ENCODE measurements around the gene MRGPRE. TPM values are rescaled to one million over a fixed set of nuclear protein-coding genes. Genes with fewer than 3 reads are reported as not detected.

The MRGPRE gene
- total RNA-seq, 1 donor from 2014 or later, result not detected

- H3K27me3 ChIP-seq, result peaks cover 5% of the 10 kb centered on the region
- no peaks in the 10 kb centered on the region for H3K36me3 ChIP-seq
- no peaks in the 10 kb centered on the region for H3K4me1 ChIP-seq
- DNase-seq (ENCODE audit: low spot score in 2 of 2), result no peak
- no peak overlapping the region for H3K27ac ChIP-seq
- H3K4me3 ChIP-seq, result no peak overlapping the region
- intact Hi-C loops (cut with DNase I), result loop anchor here (5.0 kb wide), 2 partner anchors 43 to 178 kb away; no protein-coding TSS in a partner anchor
- TF ChIP-seq, protein P1, sequence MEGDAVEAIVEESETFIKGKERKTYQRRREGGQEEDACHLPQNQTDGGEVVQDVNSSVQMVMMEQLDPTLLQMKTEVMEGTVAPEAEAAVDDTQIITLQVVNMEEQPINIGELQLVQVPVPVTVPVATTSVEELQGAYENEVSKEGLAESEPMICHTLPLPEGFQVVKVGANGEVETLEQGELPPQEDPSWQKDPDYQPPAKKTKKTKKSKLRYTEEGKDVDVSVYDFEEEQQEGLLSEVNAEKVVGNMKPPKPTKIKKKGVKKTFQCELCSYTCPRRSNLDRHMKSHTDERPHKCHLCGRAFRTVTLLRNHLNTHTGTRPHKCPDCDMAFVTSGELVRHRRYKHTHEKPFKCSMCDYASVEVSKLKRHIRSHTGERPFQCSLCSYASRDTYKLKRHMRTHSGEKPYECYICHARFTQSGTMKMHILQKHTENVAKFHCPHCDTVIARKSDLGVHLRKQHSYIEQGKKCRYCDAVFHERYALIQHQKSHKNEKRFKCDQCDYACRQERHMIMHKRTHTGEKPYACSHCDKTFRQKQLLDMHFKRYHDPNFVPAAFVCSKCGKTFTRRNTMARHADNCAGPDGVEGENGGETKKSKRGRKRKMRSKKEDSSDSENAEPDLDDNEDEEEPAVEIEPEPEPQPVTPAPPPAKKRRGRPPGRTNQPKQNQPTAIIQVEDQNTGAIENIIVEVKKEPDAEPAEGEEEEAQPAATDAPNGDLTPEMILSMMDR (IDR thresholded peaks at IDR 0.05), result no peak
- H3K9me3 ChIP-seq, result no peaks in the 10 kb centered on the region
Observed at GRCh38 chr11:3215346-3216026, 16.7 kb downstream of the MRGPRE start.

GRCh38 chr11:3214420-3214699 is 17.9 kb downstream of the MRGPRE start:
- H3K4me3 ChIP-seq, result no peak overlapping the region
- no peaks in the 10 kb centered on the region for H3K36me3 ChIP-seq
- DNase-seq (ENCODE audit: low spot score in 2 of 2), result no peak
- no peaks in the 10 kb centered on the region for H3K9me3 ChIP-seq
- intact Hi-C loops (cut with DNase I), result no loop called here
- H3K27me3 ChIP-seq, result peaks cover 5% of the 10 kb centered on the region
- no peak overlapping the region for H3K27ac ChIP-seq
- TF ChIP-seq, protein P1 (IDR thresholded peaks at IDR 0.05), result no peak
- H3K4me1 ChIP-seq, result no peaks in the 10 kb centered on the region

DNA sequence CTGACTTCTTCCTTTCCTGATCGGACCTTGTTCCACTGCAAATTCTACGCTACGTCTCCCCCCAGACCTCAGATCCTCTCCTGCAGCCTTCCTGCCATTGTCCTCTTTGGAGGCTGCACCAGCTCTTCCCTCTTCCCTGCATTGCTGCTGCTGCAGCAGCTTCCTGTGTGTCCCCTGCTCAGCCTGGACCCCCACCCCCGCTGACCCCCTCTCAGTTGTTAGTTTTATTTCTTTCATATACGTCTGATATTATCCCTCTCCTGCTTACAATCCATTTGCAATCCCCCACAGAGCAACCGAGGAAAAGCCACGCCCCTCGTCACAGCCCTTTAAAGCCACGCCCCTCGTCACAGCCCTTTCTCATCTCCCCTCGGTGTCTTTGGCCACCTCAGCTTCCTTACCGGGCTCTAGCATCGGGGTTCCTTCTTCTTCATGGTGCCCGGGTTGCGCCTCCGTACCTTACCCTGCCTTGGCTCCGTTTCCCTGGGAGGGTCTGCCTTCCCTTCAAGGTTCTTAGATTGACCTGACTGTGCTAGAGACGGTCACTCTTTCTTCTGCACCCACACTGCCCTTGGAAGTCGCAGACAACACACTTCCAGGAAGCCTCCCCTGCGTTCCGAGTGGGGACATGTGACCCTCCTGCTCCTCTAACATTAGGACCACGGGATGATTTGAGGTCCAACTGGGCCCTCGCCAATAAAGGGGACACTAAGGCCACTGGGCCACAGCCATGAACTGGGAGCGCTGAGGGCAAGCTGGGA is 18.4 kb downstream of the MRGPRE start:
- intact Hi-C loops (cut with DNase I), result no loop called here
- no peak overlapping the region for H3K4me3 ChIP-seq
- H3K27me3 ChIP-seq, result peaks cover 5% of the 10 kb centered on the region
- H3K27ac ChIP-seq, result no peak overlapping the region
- H3K36me3 ChIP-seq, result no peaks in the 10 kb centered on the region
- H3K4me1 ChIP-seq, result no peaks in the 10 kb centered on the region
- no peaks in the 10 kb centered on the region for H3K9me3 ChIP-seq
- TF ChIP-seq, protein P1 (IDR thresholded peaks at IDR 0.05), result no peak
- no peak for DNase-seq (ENCODE audit: low spot score in 2 of 2)

DNA sequence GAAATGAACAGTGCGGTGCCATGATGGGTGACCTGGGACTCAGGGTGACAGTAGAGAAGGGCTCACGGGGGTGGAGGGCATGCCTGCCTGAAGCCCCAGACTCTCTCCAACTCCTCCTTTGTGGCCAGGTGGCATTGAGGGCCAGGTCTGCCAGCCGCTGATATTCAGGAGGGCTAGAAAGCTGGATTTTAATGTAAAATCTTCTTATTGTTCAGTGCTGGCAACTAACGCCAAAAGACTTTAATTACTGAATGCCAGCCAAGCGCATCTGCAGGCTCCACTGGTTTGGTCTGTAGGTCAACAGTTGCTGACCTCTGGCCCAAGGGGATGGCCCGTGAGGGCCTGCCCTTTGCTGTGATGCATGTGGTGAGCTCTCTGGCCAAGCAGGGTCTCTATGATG is 23.9 kb downstream of the MRGPRE start:
- Histone ChIP-seq H3K4me3 (no peak overlapping the region), H3K4me1 (peaks cover 3 to 10% of the 10 kb centered on the region in 2 donors), H3K27me3 (no peaks in the 10 kb centered on the region), H3K36me3 (no peaks in the 10 kb centered on the region), H3K9me3 (no peaks in the 10 kb centered on the region), H3K27ac (no peak overlapping the region)
- DNase-seq (ENCODE audit: low spot score in 2 of 2), result no peak
- TF ChIP-seq, protein P1 (IDR thresholded peaks at IDR 0.05), result no peak
- intact Hi-C loops (cut with DNase I), result no loop called here

GRCh38 chr11:3207526-3208189 is 24.6 kb downstream of the MRGPRE start:
- TF ChIP-seq, protein P1 (IDR thresholded peaks at IDR 0.05), result no peak
- no peaks in the 10 kb centered on the region for H3K27me3 ChIP-seq
- no peak for DNase-seq (ENCODE audit: low spot score in 2 of 2)
- no peaks in the 10 kb centered on the region for H3K36me3 ChIP-seq
- peaks cover 3 to 16% of the 10 kb centered on the region in 2 donors for H3K4me1 ChIP-seq
- intact Hi-C loops (cut with DNase I), result no loop called here
- H3K27ac ChIP-seq, result no peak overlapping the region
- no peak overlapping the region for H3K4me3 ChIP-seq
- no peaks in the 10 kb centered on the region for H3K9me3 ChIP-seq
